Naive thymus-derived CD8-positive, alpha-beta T cell (primary cell): Measurements from ENCODE around the gene PCDH1. TPM values are rescaled to one million over a fixed set of nuclear protein-coding genes. Genes with fewer than 3 reads are reported as not detected.
"Not testable (repeated sequence)": the region's sequence is repeated elsewhere in the genome, so short reads cannot be mapped to it uniquely, and the experiment has no call there.

Experiments used
- ATAC-seq, 2 donors: fragments of 150-1000 bp; cut with Tn5 transposase in 1 of 2; sonication (Bioruptor Pico), chemical (Tn5 transposase) in 1 of 2; 1 replicate in 1 of 2; 2 replicates in 1 of 2; pipeline ENCODE4 v1.10.0; 2021; ENCODE audit warnings: mild to moderate bottlenecking in 2 of 2, moderate library complexity in 2 of 2
- POLR2A ChIA-PET: fragments of 350-600 bp; sonication (Branson Sonifier 250); formaldehyde crosslinking; loops from one replicate; lab custom pipeline; 2021; ENCODE audit warnings: antibody characterized with exemption; lab: Charles Lee
- DNase-seq, 10 donors: peaks; one replicate each; pipeline versions ENCODE4 v3.0.0 to v3.0.0-alpha.2; 2020 to 2022
- H3K27ac Mint-ChIP-seq, 10 donors: one replicate each; pipeline ENCODE4 v1.8.0; 2020 to 2022; ENCODE audit warnings: mild to moderate bottlenecking in 10 of 10, mixed read lengths in 10 of 10, moderate library complexity in 4 of 10, inconsistent platforms in 1 of 10
- H3K27me3 Mint-ChIP-seq, 5 donors: one replicate each; pipeline ENCODE4 v1.8.0; 2021 to 2022; ENCODE audit warnings: mixed read lengths in 5 of 5
- H3K36me3 Mint-ChIP-seq, 3 donors: one replicate each; pipeline ENCODE4 v1.8.0; 2020 to 2022; ENCODE audit warnings: mixed read lengths in 3 of 3, mild to moderate bottlenecking in 2 of 3, inconsistent platforms in 1 of 3
- H3K4me1 Mint-ChIP-seq, 4 donors: one replicate each; pipeline ENCODE4 v1.8.0; 2021 to 2022; ENCODE audit warnings: mixed read lengths in 4 of 4
- H3K4me3 Mint-ChIP-seq, 10 donors: one replicate each; pipeline ENCODE4 v1.8.0; 2020 to 2022; ENCODE audit warnings: mild to moderate bottlenecking in 10 of 10, mixed read lengths in 10 of 10, moderate library complexity in 6 of 10, inconsistent platforms in 1 of 10
- H3K9me3 Mint-ChIP-seq, 9 donors: one replicate each; pipeline ENCODE4 v1.8.0; 2020 to 2022; ENCODE audit warnings: mixed read lengths in 9 of 9, mild to moderate bottlenecking in 3 of 9, inconsistent platforms in 1 of 9, moderate library complexity in 1 of 9
- polyA plus RNA-seq, 3 donors: library from polyadenylated mRNA; unstranded; fragments of 300-500 nt; fragmentation: Illumina TruSeq; gene quantifications; one replicate each; pipeline ENCODE4 v1.2.3, GENCODE V29; 2021
- total RNA-seq, 8 experiments: library from RNA in 2 of 8; stranded (reverse) in 2 of 8; gene quantifications; one replicate each; pipeline ENCODE4 v1.2.3 and lab custom pipeline; 2021 to 2026

Gene PCDH1
- total RNA-seq (not detected), polyA plus RNA-seq (1 to 10 TPM in 1 of 3 donors, under 1 TPM in 1, not detected in 1; 0.06 to 1.3 TPM), total RNA-seq (lab: John Stamatoyannopoulos, UW) (0 to 0.21 (median 0.13) reads per million in 6 experiments)

- peak within 1 kb of the TSS; percentile 80 to 97 (median 82) for H3K4me3 Mint-ChIP-seq
- peaks cover 19 to 44% (median 29%) of the 10 kb centered on the region in 4 donors for H3K4me1 Mint-ChIP-seq
- H3K36me3 Mint-ChIP-seq = no peaks in the 10 kb centered on the region
- ATAC-seq (peak; percentile 21 to 46), DNase-seq (peak in 4 of 10 donors; percentile 15 to 38 (median 28))
- POLR2A ChIA-PET = interaction anchor here (0.6 to 4.0 kb wide), 12 partner anchors 28 to 214 kb away, joined by 3 to 25 read pairs (median 5); partner anchors contain the start of gene DELE1
- H3K9me3 Mint-ChIP-seq = no peaks in the 10 kb centered on the region
- H3K27ac Mint-ChIP-seq = peak within 1 kb of the TSS in 9 of 10 donors; percentile 2 to 90 (median 30)
- H3K27me3 Mint-ChIP-seq = peaks cover 44 to 90% (median 69%) of the 10 kb centered on the region in 5 donors
Measured at GRCh38 chr5:141878186-141878710, at the start of gene PCDH1. Gene PCDH1, minus strand, starts transcription at chr5:141878410. Its CDS starts 148 bp downstream, at chr5:141878262.

- Mint-ChIP-seq H3K4me1 (peaks cover 21 to 42% (median 34%) of the 10 kb centered on the region in 4 donors), H3K27ac (peak overlapping the region in 2 of 10 donors; percentile 34 to 52), H3K36me3 (peaks cover 10 to 62% (median 25%) of the 10 kb centered on the region in 3 donors), H3K27me3 (no peaks in the 10 kb centered on the region), H3K4me3 (peak overlapping the region in 4 of 10 donors; percentile 4 to 44 (median 34)), H3K9me3 (no peaks in the 10 kb centered on the region)
- DNase-seq (no peak), ATAC-seq (no peak)
- POLR2A ChIA-PET = no interaction called here
Measured at GRCh38 chr5:141926434-141926833, 48.2 kb upstream of the PCDH1 start.

- no peaks in the 10 kb centered on the region for H3K9me3 Mint-ChIP-seq
- DNase-seq (peak; percentile 75 to 93 (median 88)), ATAC-seq (peak; percentile 95 to 97)
- peaks cover 20 to 37% (median 29%) of the 10 kb centered on the region in 4 donors for H3K4me1 Mint-ChIP-seq
- peak within 1 kb of the TSS; percentile 88 to 96 (median 94) for H3K4me3 Mint-ChIP-seq
- POLR2A ChIA-PET = interaction anchor here (0.7 to 2.5 kb wide), 20 partner anchors 9 to 306 kb away, joined by 3 to 30 read pairs (median 5); partner anchors contain the start of genes ARAP3, DIAPH1, FCHSD1 and HDAC3
- H3K27me3 Mint-ChIP-seq = no peaks in the 10 kb centered on the region
- H3K27ac Mint-ChIP-seq = peak within 1 kb of the TSS; percentile 93 to 98 (median 98)
- H3K36me3 Mint-ChIP-seq = peaks cover 1 to 37% (median 14%) of the 10 kb centered on the region in 3 donors
Measured at GRCh38 chr5:141923448-141924313, 45.5 kb upstream of the PCDH1 start, which contains the start of gene DELE1. Gene DELE1, plus strand, starts transcription at chr5:141923871. Its CDS starts 71 bp downstream, at chr5:141923942.

GRCh38 chr5:141922827-141923447 is 44.7 kb upstream of the PCDH1 start:
- H3K27me3 Mint-ChIP-seq, ATAC-seq, H3K9me3 Mint-ChIP-seq: not testable (repeated sequence)
- H3K4me1 Mint-ChIP-seq = peaks cover 19 to 37% (median 28%) of the 10 kb centered on the region in 4 donors
- H3K36me3 Mint-ChIP-seq = peaks cover 0 to 29% (median 8%) of the 10 kb centered on the region in 3 donors
- peak in 1 of 10 donors; percentile 2 for DNase-seq
- POLR2A ChIA-PET = interaction anchor here (0.7 to 2.5 kb wide), 17 partner anchors 8 to 305 kb away, joined by 3 to 30 read pairs (median 5); partner anchors contain the start of genes ARAP3, DIAPH1, FCHSD1 and HDAC3
- peak overlapping the region; percentile 88 to 96 (median 94) for H3K4me3 Mint-ChIP-seq
- peak overlapping the region; percentile 93 to 98 (median 98) for H3K27ac Mint-ChIP-seq

- DNase-seq = no peak
- Mint-ChIP-seq H3K27ac (peak overlapping the region in 2 of 10 donors; percentile 25 to 31), H3K9me3 (no peaks in the 10 kb centered on the region), H3K4me1 (peaks cover 10 to 28% (median 20%) of the 10 kb centered on the region in 4 donors), H3K4me3 (peak overlapping the region in 2 of 10 donors; percentile 27 to 76), H3K27me3 (peaks cover 4 to 16% (median 8%) of the 10 kb centered on the region in 5 donors), H3K36me3 (peaks cover 0 to 11% (median 4%) of the 10 kb centered on the region in 3 donors)
- POLR2A ChIA-PET = no interaction called here
- no peak for ATAC-seq
Measured at GRCh38 chr5:141920771-141921170, 42.6 kb upstream of the PCDH1 start.

GRCh38 chr5:141919218-141920119 is 41.3 kb upstream of the PCDH1 start:
- Mint-ChIP-seq H3K4me3 (no peak overlapping the region), H3K27me3 (peaks cover 9 to 27% (median 12%) of the 10 kb centered on the region in 5 donors), H3K27ac (peak overlapping the region in 2 of 10 donors; percentile 13 to 38), H3K9me3 (no peaks in the 10 kb centered on the region), H3K36me3 (peaks cover 0 to 5% (median 0%) of the 10 kb centered on the region in 3 donors), H3K4me1 (peaks cover 7 to 22% (median 16%) of the 10 kb centered on the region in 4 donors)
- DNase-seq (no peak), ATAC-seq (no peak)
- POLR2A ChIA-PET = no interaction called here

- DNase-seq = no peak
- POLR2A ChIA-PET = no interaction called here
- Mint-ChIP-seq H3K9me3 (no peaks in the 10 kb centered on the region), H3K27ac (no peak overlapping the region), H3K4me1 (peaks cover 9 to 18% (median 13%) of the 10 kb centered on the region in 4 donors), H3K27me3 (peaks cover 20 to 37% (median 23%) of the 10 kb centered on the region in 5 donors), H3K36me3 (no peaks in the 10 kb centered on the region), H3K4me3 (no peak overlapping the region)
- no peak for ATAC-seq
Measured at GRCh38 chr5:141917760-141918159, 39.5 kb upstream of the PCDH1 start.

- DNase-seq (no peak), ATAC-seq (no peak)
- no peak overlapping the region for H3K4me3 Mint-ChIP-seq
- peaks cover 9 to 15% (median 11%) of the 10 kb centered on the region in 4 donors for H3K4me1 Mint-ChIP-seq
- H3K27me3 Mint-ChIP-seq = peaks cover 22 to 42% (median 23%) of the 10 kb centered on the region in 5 donors
- no peaks in the 10 kb centered on the region for H3K9me3 Mint-ChIP-seq
- no peak overlapping the region for H3K27ac Mint-ChIP-seq
- POLR2A ChIA-PET = interaction anchor here (0.6 kb wide), 1 partner anchor 49 kb away, joined by 3 read pairs; no protein-coding TSS in a partner anchor
- no peaks in the 10 kb centered on the region for H3K36me3 Mint-ChIP-seq
Measured at GRCh38 chr5:141916522-141916921, 38.3 kb upstream of the PCDH1 start.

GRCh38 chr5:141915881-141916336 is 37.7 kb upstream of the PCDH1 start:
- ATAC-seq (no peak), DNase-seq (no peak)
- no peaks in the 10 kb centered on the region for H3K36me3 Mint-ChIP-seq
- H3K4me3 Mint-ChIP-seq = no peak overlapping the region
- no peak overlapping the region for H3K27ac Mint-ChIP-seq
- H3K9me3 Mint-ChIP-seq = no peaks in the 10 kb centered on the region
- peaks cover 22 to 42% (median 23%) of the 10 kb centered on the region in 5 donors for H3K27me3 Mint-ChIP-seq
- peaks cover 5 to 15% (median 11%) of the 10 kb centered on the region in 4 donors for H3K4me1 Mint-ChIP-seq
- POLR2A ChIA-PET = interaction anchor here (0.6 to 3.4 kb wide), 3 partner anchors 7 to 53 kb away, joined by 3 to 16 read pairs (median 3); partner anchors contain the start of genes DELE1 and RNF14

- H3K36me3 Mint-ChIP-seq = no peaks in the 10 kb centered on the region
- peak overlapping the region; percentile 42 to 82 (median 64) for H3K4me3 Mint-ChIP-seq
- H3K27ac Mint-ChIP-seq = peak overlapping the region in 3 of 10 donors; percentile 9 to 52 (median 35)
- DNase-seq (no peak), ATAC-seq (no peak)
- POLR2A ChIA-PET = interaction anchor here (0.5 to 3.4 kb wide), 4 partner anchors 9 to 595 kb away, joined by 3 to 16 read pairs (median 3); partner anchors contain the start of genes DELE1 and RNF14
- H3K9me3 Mint-ChIP-seq = no peaks in the 10 kb centered on the region
- H3K27me3 Mint-ChIP-seq = peaks cover 22 to 42% (median 23%) of the 10 kb centered on the region in 5 donors
- H3K4me1 Mint-ChIP-seq = peaks cover 5 to 15% (median 11%) of the 10 kb centered on the region in 4 donors
Measured at GRCh38 chr5:141914797-141915196, 36.6 kb upstream of the PCDH1 start.
